Omental fat pad (tissue), 4 donors: Measurements from ENCODE around the gene TIMM22. TPM values are rescaled to one million over a fixed set of nuclear protein-coding genes. Genes with fewer than 3 reads are reported as not detected.
"Not testable (repeated sequence)": the region's sequence is repeated elsewhere in the genome, so short reads cannot be mapped to it uniquely, and the experiment has no call there.

ENCODE experiments used
- ATAC-seq: fragments of 150-250 bp; one replicate; pipeline ENCODE4 v1.9.1; 2016; ENCODE audit warnings: mild to moderate bottlenecking, moderate library complexity; ENCODE audit not compliant: low FRiP score
- DNase-seq: peaks from one replicate; pipeline ENCODE4 v3.0.0-alpha.2; 2019; ENCODE audit warnings: low spot score
- total RNA-seq, 4 donors: library from RNA; depleted of rRNA; stranded (reverse); fragments of >200 nt; gene quantifications; one replicate each; pipeline ENCODE4 v1.1.0, GENCODE V29; 2016
- TF ChIP-seq, protein P1 (sequence below), 3 donors: fragments of 450-650 bp; IDR thresholded peaks; one replicate each; pipeline ENCODE4 v1.5.1; 2016 to 2017; ENCODE audit warnings: antibody characterized with exemption in 3 of 3, mild to moderate bottlenecking in 3 of 3, moderate library complexity in 2 of 3

The TIMM22 gene
- total RNA-seq: 10 to 100 TPM; 10.9 to 18.3 (median 13.4) TPM

DNA sequence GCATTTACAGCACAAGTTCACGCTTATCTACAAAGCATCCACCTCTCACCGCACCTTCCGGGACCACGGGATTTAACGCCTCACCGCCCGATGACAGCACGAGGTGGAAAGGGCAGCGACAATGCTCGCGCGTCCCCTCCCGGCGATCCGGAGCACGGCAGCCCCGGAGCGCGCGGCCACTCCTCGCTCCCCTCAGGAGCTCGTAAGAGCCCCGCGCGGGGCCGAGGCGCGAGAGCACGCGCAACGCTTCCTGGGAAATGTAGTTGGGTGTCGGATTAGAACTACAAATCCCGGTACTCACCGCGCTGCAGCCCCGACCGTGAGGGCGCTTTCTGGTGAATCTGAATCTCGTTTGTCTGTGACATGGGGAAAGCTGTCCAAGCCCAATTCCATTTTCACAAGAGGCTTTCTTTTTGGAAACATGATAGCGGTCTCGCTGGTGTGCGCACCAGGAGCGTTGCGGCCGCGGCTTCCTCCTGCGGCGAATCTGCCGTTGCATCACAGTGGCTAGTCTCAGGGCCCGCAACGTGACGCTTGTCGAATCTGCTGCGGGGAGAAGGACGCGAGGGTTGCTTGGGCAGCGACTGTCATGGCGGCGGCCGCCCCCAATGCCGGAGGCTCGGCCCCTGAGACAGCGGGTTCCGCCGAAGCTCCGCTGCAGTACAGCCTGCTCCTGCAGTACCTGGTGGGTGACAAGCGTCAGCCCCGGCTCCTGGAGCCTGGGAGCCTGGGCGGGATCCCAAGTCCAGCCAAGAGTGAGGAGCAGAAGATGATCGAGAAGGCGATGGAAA is at the start of gene TIMM22:
Gene TIMM22 (plus strand): TSS at position 576 of the 791 bp plus-strand sequence. CDS start 14 bp downstream, at position 590.
- ATAC-seq (peak; percentile 90), DNase-seq (peak; percentile 69)
- TF ChIP-seq, protein P1, sequence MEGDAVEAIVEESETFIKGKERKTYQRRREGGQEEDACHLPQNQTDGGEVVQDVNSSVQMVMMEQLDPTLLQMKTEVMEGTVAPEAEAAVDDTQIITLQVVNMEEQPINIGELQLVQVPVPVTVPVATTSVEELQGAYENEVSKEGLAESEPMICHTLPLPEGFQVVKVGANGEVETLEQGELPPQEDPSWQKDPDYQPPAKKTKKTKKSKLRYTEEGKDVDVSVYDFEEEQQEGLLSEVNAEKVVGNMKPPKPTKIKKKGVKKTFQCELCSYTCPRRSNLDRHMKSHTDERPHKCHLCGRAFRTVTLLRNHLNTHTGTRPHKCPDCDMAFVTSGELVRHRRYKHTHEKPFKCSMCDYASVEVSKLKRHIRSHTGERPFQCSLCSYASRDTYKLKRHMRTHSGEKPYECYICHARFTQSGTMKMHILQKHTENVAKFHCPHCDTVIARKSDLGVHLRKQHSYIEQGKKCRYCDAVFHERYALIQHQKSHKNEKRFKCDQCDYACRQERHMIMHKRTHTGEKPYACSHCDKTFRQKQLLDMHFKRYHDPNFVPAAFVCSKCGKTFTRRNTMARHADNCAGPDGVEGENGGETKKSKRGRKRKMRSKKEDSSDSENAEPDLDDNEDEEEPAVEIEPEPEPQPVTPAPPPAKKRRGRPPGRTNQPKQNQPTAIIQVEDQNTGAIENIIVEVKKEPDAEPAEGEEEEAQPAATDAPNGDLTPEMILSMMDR (IDR thresholded peaks at IDR 0.05): peak in 2 of 3 donors; percentile 43 to 85

DNA sequence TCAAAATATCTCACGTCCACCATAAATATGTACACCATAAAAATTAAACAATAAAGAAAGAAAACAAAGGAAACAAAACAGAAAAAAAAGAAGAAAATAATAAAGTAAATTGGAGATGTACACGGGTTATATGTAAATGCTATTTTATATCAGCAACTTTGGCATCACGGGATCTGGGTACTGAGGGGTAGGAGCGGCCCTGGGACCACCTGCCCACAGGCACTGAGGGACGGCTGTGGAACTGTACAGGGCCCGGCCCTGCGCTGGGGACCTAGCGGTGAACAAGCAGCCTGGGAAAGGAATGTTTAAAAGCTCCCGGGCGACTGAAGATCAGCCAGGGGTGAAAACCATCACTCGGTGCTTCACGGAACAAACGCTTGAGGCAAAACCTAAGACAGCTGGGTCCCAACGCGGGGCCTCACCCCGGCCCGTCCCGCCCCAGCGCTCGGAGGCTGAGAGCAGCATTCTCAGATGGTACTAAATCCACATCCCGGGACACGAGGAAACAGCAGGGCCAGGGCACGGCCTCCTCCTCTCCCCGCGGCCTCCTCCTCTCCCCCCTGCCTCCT is 48.6 kb upstream of the TIMM22 start:
- TF ChIP-seq, protein P1 (IDR thresholded peaks at IDR 0.05): no peak
- no peak for ATAC-seq
- DNase-seq: no peak

DNA sequence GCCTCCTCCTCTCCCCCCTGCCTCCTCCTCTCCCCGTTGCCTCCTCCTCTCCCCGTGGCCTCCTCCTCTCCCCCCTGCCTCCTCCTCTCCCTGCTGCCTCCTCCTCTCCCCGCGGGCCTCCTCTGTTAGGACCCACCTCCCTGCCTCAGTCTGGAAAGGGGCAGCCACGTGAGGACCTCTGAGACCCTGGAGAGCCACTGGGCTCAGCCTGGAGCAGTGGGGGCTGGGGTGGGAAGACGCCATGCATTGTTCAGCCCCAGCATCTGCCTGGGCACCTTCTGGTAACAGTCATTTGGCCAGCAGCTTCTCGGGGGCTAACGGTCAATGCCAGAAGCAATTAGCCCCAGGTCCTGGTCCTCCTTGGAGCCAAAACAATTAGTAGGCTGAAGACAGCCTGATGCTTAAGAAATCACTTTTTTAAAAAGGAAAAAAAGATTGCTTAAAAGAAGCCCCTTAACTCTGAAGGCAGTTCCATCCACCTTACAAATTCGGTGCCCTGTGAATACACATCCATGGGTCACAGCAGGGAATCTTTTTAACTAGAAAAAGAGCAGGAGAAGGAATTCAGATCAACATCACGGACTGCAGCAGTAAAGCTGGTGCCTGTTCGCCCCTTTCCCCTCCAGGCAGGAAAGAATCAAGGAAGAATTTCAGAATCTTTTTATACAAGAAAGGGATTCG is 47.2 kb upstream of the TIMM22 start:
- TF ChIP-seq, protein P1 (IDR thresholded peaks at IDR 0.05): no peak
- no peak for DNase-seq
- ATAC-seq: no peak

DNA sequence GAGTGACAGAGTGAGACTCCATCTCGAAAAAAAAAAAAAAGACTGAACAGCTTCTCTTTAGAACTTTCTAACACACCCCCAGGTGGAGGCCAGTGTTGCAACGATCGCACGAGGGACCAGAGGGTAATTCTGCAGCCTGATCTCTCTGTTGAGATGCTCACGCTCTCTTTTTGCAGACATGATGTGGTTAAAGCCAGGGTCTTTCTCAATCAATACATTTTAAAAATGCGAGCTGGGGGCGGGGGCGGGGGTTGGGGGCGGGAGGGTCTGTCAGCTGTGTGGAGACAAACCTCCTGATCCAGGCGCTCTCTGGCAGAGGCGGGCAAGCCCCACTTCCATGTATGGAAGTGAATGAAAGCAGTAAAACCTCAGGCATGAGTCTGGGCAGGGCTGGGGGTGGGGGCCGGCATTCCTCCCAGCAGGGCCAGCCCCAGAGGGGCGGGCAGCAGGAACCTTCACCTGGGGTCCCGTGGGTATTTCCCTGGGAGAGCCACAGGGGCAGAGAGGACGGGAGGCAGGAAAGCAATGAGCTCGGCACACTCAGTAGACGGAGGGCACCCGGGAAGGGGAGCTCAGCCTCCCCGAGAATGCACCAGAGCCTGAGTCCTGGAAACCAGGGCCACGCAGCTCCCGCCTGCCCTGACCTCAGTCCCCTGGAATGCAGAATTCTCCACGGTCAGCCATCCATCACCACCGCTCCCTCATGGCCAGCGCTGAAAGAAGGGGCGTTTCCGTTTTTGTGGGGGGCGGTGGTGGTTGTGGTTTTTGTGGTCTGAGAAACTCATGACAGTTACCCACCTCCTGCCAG is 45.4 kb upstream of the TIMM22 start:
- DNase-seq: no peak
- TF ChIP-seq, protein P1 (IDR thresholded peaks at IDR 0.05): no peak
- peak; percentile 77 for ATAC-seq

DNA sequence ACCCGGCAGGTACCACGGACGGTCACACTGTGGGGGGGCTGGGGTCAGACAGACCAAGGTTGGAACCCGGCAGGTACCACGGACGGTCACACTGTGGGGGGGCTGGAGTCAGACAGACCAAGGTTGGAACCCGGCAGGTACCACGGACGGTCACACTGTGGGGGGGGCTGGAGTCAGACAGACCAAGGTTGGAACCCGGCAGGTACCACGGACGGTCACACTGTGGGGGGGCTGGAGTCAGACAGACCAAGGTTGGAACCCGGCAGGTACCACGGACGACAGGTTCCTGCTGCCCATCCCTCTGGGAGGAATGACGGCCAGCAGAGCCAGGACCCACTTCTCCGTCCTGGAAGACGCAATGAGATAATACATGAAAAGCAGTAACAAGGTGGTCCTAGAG is 44.3 kb upstream of the TIMM22 start:
- DNase-seq, ATAC-seq: not testable (repeated sequence)

DNA sequence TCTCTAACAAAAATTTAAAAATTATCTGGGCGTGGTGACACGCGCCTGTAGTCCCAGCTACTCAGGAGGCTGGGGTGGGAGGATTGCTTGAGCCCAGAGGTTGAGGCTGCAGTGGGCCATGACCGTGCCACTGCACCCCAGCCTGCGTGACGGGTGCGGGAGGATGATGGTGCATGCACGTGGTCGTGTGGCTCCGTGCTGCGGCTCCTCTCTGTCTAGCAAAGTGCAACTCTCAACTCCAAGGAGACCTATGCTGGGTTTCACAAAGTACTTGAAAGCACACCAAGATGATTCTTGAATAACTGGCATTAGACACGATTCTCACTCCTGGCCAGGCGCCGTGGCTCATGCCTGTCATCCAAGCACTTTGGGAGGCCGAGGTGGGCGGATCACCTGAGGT is 43.2 kb upstream of the TIMM22 start:
- ATAC-seq (no peak), DNase-seq (no peak)
- TF ChIP-seq, protein P1 (IDR thresholded peaks at IDR 0.05): no peak
